Measurements from ENCODE around the gene NXPE3.

NXPE3 gene

DNA sequence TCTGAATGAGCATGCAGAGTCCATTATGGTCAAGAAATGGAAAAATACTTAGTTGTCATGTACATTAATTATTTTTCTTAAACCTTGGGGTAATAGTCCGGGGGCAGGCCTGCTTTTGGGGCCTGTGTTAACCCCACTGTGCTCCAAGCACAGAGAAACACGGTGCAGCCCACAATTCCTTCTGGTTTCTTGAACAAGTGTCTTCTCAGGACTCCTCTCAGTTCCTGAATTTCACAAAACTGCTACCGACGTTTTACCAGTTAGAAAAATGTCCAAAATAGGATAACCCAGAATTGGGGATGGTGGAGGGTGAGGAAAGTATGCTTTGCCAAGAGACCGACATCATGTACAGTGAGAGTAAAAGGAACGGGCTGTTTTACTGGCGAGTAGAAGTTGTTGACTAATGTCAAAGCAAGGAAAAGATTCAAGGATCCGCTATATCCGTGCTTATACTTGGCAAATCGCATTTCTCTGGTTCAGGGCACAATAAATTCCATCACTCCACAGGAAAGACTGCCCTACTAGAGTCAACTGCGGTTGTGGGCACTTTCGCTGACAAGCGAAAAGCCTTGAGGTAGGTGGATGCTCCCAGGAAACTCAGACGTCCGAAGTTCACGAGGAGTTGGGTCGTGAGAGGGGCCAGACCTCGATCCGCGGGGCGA is 495 bp upstream of the NXPE3 start:
- Histone ChIP-seq H3K9me2 (replicated peaks; ENCODE audit: insufficient read depth, low read length) (no peaks in the 10 kb centered on the region), H2AFZ (ENCODE audit: low read length) (peak overlapping the region; percentile 57)
- peak; percentile 27 for DNase-seq

GRCh38 chr3:101779822-101780381 is 891 bp downstream of the NXPE3 start:
- Histone ChIP-seq H3K27me3 (replicated peaks; ENCODE audit: insufficient read depth, low read length) (no peaks in the 10 kb centered on the region), H2AFZ (ENCODE audit: low read length) (peak overlapping the region; percentile 57; the same call in 1 of the 2 replicates), H3K4me1 (ENCODE audit: low read length) (peaks cover 36% of the 10 kb centered on the region), H3K79me2 (ENCODE audit: low read length) (peaks cover 55% of the 10 kb centered on the region), H3K9me2 (replicated peaks; ENCODE audit: insufficient read depth, low read length) (no peaks in the 10 kb centered on the region), H3K27ac (ENCODE audit: low read length) (peak overlapping the region; percentile 91), H3K4me3 (ENCODE audit: low read length) (peak overlapping the region; percentile 89), H3K9ac (ENCODE audit: low read length) (peak overlapping the region; percentile 95), H3F3A (ENCODE audit: insufficient read depth, low read length) (peaks cover 60% of the 10 kb centered on the region), H4K20me1 (ENCODE audit: insufficient read depth, low read length) (no peaks in the 10 kb centered on the region), H3K36me3 (replicated peaks; ENCODE audit: insufficient read depth, low read length) (0 out of 2 replicates have a peak, but pooled peaks cover 3% of the 10 kb centered on the region), H3K9me3 (replicated peaks; ENCODE audit: insufficient read depth, low read length) (no peaks in the 10 kb centered on the region), H3K4me2 (ENCODE audit: low read depth, low read length) (peak overlapping the region; percentile 92)
- DNase-seq = peak; percentile 6
- TF ChIP-seq CTCF (IDR thresholded peaks at IDR 0.05; ENCODE audit: low read length) (no peak), EZH2phosphoT487 (IDR thresholded peaks at IDR 0.05; ENCODE audit: low read length) (no peak), EZH2 (optimal IDR thresholded peaks at IDR 0.05; ENCODE audit: low read depth, low read length) (no peak)

More for the DNA sequence above, 495 bp upstream of the NXPE3 start:
- peak overlapping the region; percentile 91 for H3K27ac ChIP-seq (ENCODE audit: low read length)
- H3F3A ChIP-seq (ENCODE audit: insufficient read depth, low read length) = peaks cover 54% of the 10 kb centered on the region
- TF ChIP-seq EZH2phosphoT487 (IDR thresholded peaks at IDR 0.05; ENCODE audit: low read length) = no peak
- TF ChIP-seq CTCF (IDR thresholded peaks at IDR 0.05; ENCODE audit: low read length) = no peak
- H3K79me2 ChIP-seq (ENCODE audit: low read length) = peaks cover 41% of the 10 kb centered on the region
- H3K36me3 ChIP-seq (replicated peaks; ENCODE audit: insufficient read depth, low read length) = 0 out of 2 replicates have a peak, but pooled peaks cover 1% of the 10 kb centered on the region
- peak overlapping the region; percentile 92 for H3K4me2 ChIP-seq (ENCODE audit: low read depth, low read length)
- H3K9ac ChIP-seq (ENCODE audit: low read length) = peak overlapping the region; percentile 95
- H3K9me3 ChIP-seq (replicated peaks; ENCODE audit: insufficient read depth, low read length) = no peaks in the 10 kb centered on the region
- no peaks in the 10 kb centered on the region for H4K20me1 ChIP-seq (ENCODE audit: insufficient read depth, low read length)
- H3K4me1 ChIP-seq (ENCODE audit: low read length) = peaks cover 22% of the 10 kb centered on the region
- H3K27me3 ChIP-seq (replicated peaks; ENCODE audit: insufficient read depth, low read length) = no peaks in the 10 kb centered on the region
- H3K4me3 ChIP-seq (ENCODE audit: low read length) = peak overlapping the region; percentile 89

DNA sequence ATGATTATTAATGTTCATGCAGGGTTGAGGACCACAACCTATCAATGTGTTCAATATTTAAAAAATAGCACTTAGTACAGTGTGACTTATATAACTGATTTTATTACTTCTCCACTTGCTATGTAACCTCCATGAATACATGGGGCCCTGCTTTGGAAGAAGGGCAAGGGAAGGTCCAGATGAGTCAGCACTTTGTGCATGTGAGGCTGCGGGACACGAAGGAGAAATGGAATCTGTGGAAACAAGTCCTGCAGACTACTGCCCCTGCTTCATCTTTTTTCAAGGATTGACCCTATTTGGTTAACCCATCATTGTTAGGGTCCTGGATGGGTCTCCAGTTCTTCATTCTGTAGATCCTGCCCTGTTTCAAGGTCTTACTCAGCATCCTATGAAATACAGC is 1.6 kb downstream of the NXPE3 start:
- DNase-seq = peak; percentile 41
- Histone ChIP-seq H3K27me3 (replicated peaks; ENCODE audit: insufficient read depth, low read length) (no peaks in the 10 kb centered on the region), H3K79me2 (ENCODE audit: low read length) (peaks cover 63% of the 10 kb centered on the region), H3K4me3 (ENCODE audit: low read length) (peak overlapping the region; percentile 89), H2AFZ (ENCODE audit: low read length) (no peak overlapping the region), H3F3A (ENCODE audit: insufficient read depth, low read length) (peaks cover 62% of the 10 kb centered on the region), H3K36me3 (replicated peaks; ENCODE audit: insufficient read depth, low read length) (peaks cover 4% of the 10 kb centered on the region), H4K20me1 (ENCODE audit: insufficient read depth, low read length) (no peaks in the 10 kb centered on the region), H3K9me2 (replicated peaks; ENCODE audit: insufficient read depth, low read length) (no peaks in the 10 kb centered on the region), H3K9me3 (replicated peaks; ENCODE audit: insufficient read depth, low read length) (no peaks in the 10 kb centered on the region), H3K9ac (ENCODE audit: low read length) (peak overlapping the region; percentile 95), H3K4me1 (ENCODE audit: low read length) (peaks cover 42% of the 10 kb centered on the region), H3K27ac (ENCODE audit: low read length) (peak overlapping the region; percentile 91; the same call in 1 of the 2 replicates), H3K4me2 (ENCODE audit: low read depth, low read length) (peak overlapping the region; percentile 92)
- TF ChIP-seq EZH2 (optimal IDR thresholded peaks at IDR 0.05; ENCODE audit: low read depth, low read length) (no peak), EZH2phosphoT487 (IDR thresholded peaks at IDR 0.05; ENCODE audit: low read length) (no peak), CTCF (IDR thresholded peaks at IDR 0.05; ENCODE audit: low read length) (no peak)
